HL-60/S4 treated with phorbol 12-myristate 13-acetate at 8.2 ng/mL for 4 days and 3 days (cell line): Measurements from ENCODE around the gene FOXA1.

Source experiments
- in situ Hi-C: fragments of 300-500 bp; cut with MboI; formaldehyde crosslinking; loops from 2 replicates; pipeline ENCODE4 v1.15.0; 2022; ENCODE audit warnings: low sequenced_read_pairs

FOXA1 gene

GRCh38 chr14:37590428-37591139 is 4.5 kb downstream of the FOXA1 start:
- in situ Hi-C loops, result no loop called here

- in situ Hi-C loops, result no loop called here
Observed at GRCh38 chr14:37589715-37590427, 5.2 kb downstream of the FOXA1 start.

GRCh38 chr14:37588956-37589714 is 5.9 kb downstream of the FOXA1 start:
- in situ Hi-C loops, result no loop called here

GRCh38 chr14:37588667-37588955 is 6.4 kb downstream of the FOXA1 start:
- in situ Hi-C loops, result no loop called here

GRCh38 chr14:37587881-37588666 is 7.0 kb downstream of the FOXA1 start:
- in situ Hi-C loops, result no loop called here

- in situ Hi-C loops, result no loop called here
Observed at GRCh38 chr14:37587131-37587803, 7.8 kb downstream of the FOXA1 start.

- in situ Hi-C loops, result no loop called here
Observed at GRCh38 chr14:37586797-37587130, 8.3 kb downstream of the FOXA1 start.

GRCh38 chr14:37585971-37586796 is 8.9 kb downstream of the FOXA1 start:
- in situ Hi-C loops, result no loop called here

- in situ Hi-C loops, result no loop called here
Observed at GRCh38 chr14:37585101-37585511, 9.9 kb downstream of the FOXA1 start.

- in situ Hi-C loops, result no loop called here
Observed at GRCh38 chr14:37584211-37585100, 10.6 kb downstream of the FOXA1 start.

- in situ Hi-C loops, result no loop called here
Observed at GRCh38 chr14:37583358-37584210, 11.5 kb downstream of the FOXA1 start.

- in situ Hi-C loops, result no loop called here
Observed at GRCh38 chr14:37580146-37580545, 14.9 kb downstream of the FOXA1 start.

GRCh38 chr14:37579274-37579673 is 15.8 kb downstream of the FOXA1 start:
- in situ Hi-C loops, result no loop called here

GRCh38 chr14:37573356-37573755 is 21.7 kb downstream of the FOXA1 start:
- in situ Hi-C loops, result no loop called here

GRCh38 chr14:37571391-37571790 is 23.7 kb downstream of the FOXA1 start:
- in situ Hi-C loops, result no loop called here

- in situ Hi-C loops, result no loop called here
Observed at GRCh38 chr14:37569729-37570128, 25.3 kb downstream of the FOXA1 start.

- in situ Hi-C loops, result no loop called here
Observed at GRCh38 chr14:37566811-37567371, 28.2 kb downstream of the FOXA1 start.

GRCh38 chr14:37565550-37565949 is 29.5 kb downstream of the FOXA1 start:
- in situ Hi-C loops, result no loop called here
